Right lobe of liver (tissue), 6 donors: ENCODE data around the gene PTPRN2. TPM values are rescaled to one million over a fixed set of nuclear protein-coding genes. Genes with fewer than 3 reads are reported as not detected.

Experiments used
- ATAC-seq, 4 donors: fragments of 200-7000 bp; cut with Tn5 transposase; one replicate each; pipeline ENCODE4 v1.9.1; 2020; ENCODE audit warnings: mild to moderate bottlenecking in 4 of 4, moderate library complexity in 4 of 4
- DNase-seq, 3 donors: peaks; one replicate each; pipeline ENCODE4 v3.0.0-alpha.2; 2020
- H3K27ac ChIP-seq, 3 donors: fragments of 200-600 bp; one replicate each; pipeline ENCODE4 v1.8.0; 2022
- H3K27me3 ChIP-seq, 2 donors: fragments of 200-600 bp; one replicate each; pipeline ENCODE4 v1.8.0; 2022
- H3K36me3 ChIP-seq, 4 donors: fragments of 200-600 bp; sonication (generic) in 1 of 4; one replicate each; pipeline versions ENCODE4 v1.5.1 to v1.8.0; 2017 to 2022; ENCODE audit warnings: control low read depth in 1 of 4
- H3K4me1 ChIP-seq, 4 donors: fragments of 200-600 bp; sonication (generic) in 1 of 4; one replicate each; pipeline versions ENCODE4 v1.5.1 to v1.8.0; 2017 to 2022; ENCODE audit warnings: control low read depth in 1 of 4
- H3K4me3 ChIP-seq, 3 donors: fragments of 200-600 bp; one replicate each; pipeline ENCODE4 v1.8.0; 2022
- H3K9me3 ChIP-seq, 4 donors: fragments of 200-600 bp; sonication (generic) in 1 of 4; one replicate each; pipeline versions ENCODE4 v1.5.1 to v1.8.0; 2017 to 2022; ENCODE audit warnings: control low read depth in 1 of 4
- POLR2A ChIP-seq: fragments of 450-650 bp; IDR thresholded peaks from one replicate; pipeline ENCODE4 v1.6.1; 2017; ENCODE audit warnings: antibody characterized with exemption, mild to moderate bottlenecking
- WGBS: methylation state at CpG from one replicate; pipeline ENCODE4 v1.1.6; 2018; ENCODE audit warnings: low coverage, low lambda C conversion rate; ENCODE audit not compliant: insufficient coverage; ENCODE audit errors: missing lambda C conversion rate; 5-methylcytosine and 5-hydroxymethylcytosine counted together
- intact Hi-C, 2 donors: fragments of 100-400 bp; cut with DNase I; formaldehyde crosslinking; loops; one replicate each; pipeline versions ENCODE4 v1.11.2 to v1.14.1; 2022
- total RNA-seq, 6 experiments: library from RNA; depleted of rRNA in 2 of 6; stranded (reverse); fragments of >200 nt in 2 of 6; fragmentation: NEBNext Ultra II Directional in 3 of 6; extraction: Animal tissue kit (Norgen Biotek cat#: 25700) in 3 of 6; gene quantifications; one replicate each; pipeline versions ENCODE4 v1.1.0 to v1.2.4, GENCODE V29; 2016 to 2023
- TF ChIP-seq, protein P1 (sequence below), 4 donors: fragments of 200-600 bp in 3 of 4; fragments of 450-650 bp in 1 of 4; IDR thresholded peaks; one replicate each; pipeline versions ENCODE4 v1.5.1 to v1.8.0; 2016 to 2022; ENCODE audit warnings: antibody characterized with exemption in 4 of 4, mild to moderate bottlenecking in 2 of 4
- donor health status: DM: no; HTN: yes; CAD: no.
- donor health status: DM: no; HTN: no; CAD: no.
- donor health status: DM: no; HTN: no; CAD: no.
- donor health status: DM: no; HTN: yes; CAD: no.
- donor health status: DM: no; HTN: yes; CAD: no.

The PTPRN2 gene
- total RNA-seq, 6 experiments from 2014 or later: 0.15 to 0.87 (median 0.67) TPM

DNA sequence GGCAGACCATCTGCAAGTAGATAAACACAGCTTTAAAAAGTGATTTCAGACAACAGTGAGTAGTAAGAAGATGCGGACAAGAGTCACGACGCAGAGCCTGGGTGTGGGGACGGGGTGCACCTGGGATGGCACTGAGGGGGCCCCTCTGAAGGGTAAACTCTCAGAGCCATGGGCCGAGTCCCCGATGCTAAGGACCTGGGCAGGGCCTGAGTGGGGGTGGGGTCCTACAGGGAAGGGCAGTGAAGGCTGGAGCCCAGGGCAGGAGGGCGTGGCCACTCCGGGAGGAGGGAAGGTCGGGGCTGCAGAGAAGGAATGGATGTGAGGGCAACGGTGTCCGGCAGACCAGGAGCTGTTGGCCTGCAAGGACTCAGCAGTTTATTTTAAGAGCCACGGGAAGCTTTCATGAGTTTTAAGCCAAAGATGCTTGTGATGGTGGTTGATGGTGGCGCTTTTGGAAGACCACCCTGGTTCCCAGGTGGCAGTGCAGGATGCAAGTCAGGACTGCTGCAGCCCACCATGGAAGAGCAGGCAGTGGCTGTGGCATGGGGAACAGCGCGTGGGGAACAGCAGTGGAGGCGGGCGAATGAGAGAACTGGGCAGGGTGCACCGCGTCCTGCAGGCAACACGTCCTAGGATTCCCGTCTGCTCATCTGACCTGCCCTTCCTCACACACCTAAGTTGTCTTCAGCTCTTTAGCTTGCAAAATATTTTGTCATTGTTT lies 954.0 kb downstream of the PTPRN2 start:
- no peak for DNase-seq
- 61% methylated on average over 10 of the region's 21 CpGs for WGBS
- no peak overlapping the region for H3K27ac ChIP-seq
- TF ChIP-seq POLR2A: no peak
- TF ChIP-seq, protein P1, sequence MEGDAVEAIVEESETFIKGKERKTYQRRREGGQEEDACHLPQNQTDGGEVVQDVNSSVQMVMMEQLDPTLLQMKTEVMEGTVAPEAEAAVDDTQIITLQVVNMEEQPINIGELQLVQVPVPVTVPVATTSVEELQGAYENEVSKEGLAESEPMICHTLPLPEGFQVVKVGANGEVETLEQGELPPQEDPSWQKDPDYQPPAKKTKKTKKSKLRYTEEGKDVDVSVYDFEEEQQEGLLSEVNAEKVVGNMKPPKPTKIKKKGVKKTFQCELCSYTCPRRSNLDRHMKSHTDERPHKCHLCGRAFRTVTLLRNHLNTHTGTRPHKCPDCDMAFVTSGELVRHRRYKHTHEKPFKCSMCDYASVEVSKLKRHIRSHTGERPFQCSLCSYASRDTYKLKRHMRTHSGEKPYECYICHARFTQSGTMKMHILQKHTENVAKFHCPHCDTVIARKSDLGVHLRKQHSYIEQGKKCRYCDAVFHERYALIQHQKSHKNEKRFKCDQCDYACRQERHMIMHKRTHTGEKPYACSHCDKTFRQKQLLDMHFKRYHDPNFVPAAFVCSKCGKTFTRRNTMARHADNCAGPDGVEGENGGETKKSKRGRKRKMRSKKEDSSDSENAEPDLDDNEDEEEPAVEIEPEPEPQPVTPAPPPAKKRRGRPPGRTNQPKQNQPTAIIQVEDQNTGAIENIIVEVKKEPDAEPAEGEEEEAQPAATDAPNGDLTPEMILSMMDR (IDR thresholded peaks at IDR 0.05): no peak
- no peaks in the 10 kb centered on the region for H3K27me3 ChIP-seq
- H3K9me3 ChIP-seq: no peaks in the 10 kb centered on the region
- no peaks in the 10 kb centered on the region for H3K36me3 ChIP-seq
- intact Hi-C loops: no loop called here
- H3K4me1 ChIP-seq: no peaks in the 10 kb centered on the region
- H3K4me3 ChIP-seq: no peak overlapping the region
- ATAC-seq: peak in 1 of 4 donors; percentile 22

DNA sequence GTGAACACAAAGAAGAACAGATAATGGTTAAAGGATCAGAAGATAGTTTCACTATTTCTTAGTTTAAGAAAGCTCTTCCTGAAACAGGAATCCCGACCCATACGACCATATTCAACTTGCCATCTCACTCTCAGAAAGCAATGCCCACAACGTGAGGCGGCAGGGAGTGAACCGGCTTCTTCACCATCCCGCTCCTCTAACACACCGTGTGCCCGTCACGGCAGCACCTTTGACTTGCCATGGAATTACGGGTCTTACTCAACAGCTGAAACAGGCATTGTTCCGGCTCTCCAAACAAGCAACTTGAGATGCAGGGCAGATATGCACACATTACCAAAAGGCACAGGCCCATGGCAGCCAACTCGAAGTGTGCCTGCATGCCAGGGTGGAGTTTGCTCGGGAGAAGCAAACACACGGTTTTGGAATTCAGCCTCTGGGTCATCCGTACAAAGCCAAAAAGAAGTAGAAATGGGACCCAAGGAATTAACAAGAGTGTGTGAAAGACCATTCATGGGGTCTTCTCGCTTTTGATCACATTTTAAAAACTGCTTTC lies 957.2 kb downstream of the PTPRN2 start:
- 57% methylated on average over 15 of the region's 16 CpGs for WGBS
- TF ChIP-seq, protein P1 (IDR thresholded peaks at IDR 0.05): no peak
- TF ChIP-seq POLR2A: no peak
- intact Hi-C loops: no loop called here
- Histone ChIP-seq H3K27me3 (no peaks in the 10 kb centered on the region), H3K27ac (no peak overlapping the region), H3K9me3 (no peaks in the 10 kb centered on the region), H3K4me3 (no peak overlapping the region), H3K4me1 (no peaks in the 10 kb centered on the region), H3K36me3 (no peaks in the 10 kb centered on the region)
- DNase-seq (no peak), ATAC-seq (no peak)

DNA sequence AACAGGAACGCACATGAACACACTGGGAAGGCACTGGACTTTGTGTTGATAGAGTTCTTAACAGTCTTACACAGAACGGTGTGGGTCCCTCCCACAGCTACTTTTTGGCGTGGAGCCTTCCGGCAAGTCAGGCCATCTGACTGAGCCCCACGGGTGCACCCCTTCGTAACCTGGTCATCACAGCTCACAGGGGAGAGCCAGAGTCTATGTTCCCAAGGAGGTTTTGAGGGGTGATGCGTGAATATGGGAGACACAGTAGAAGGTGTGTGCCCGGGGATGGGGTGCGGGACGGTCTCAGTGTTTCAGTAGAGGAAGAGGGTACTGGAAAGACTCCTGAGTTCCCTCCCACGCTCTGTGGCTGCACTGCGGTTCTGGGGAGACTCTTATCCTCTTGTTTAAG lies 959.2 kb downstream of the PTPRN2 start:
- Histone ChIP-seq H3K4me1 (no peaks in the 10 kb centered on the region), H3K27me3 (no peaks in the 10 kb centered on the region), H3K36me3 (no peaks in the 10 kb centered on the region), H3K9me3 (no peaks in the 10 kb centered on the region), H3K27ac (no peak overlapping the region), H3K4me3 (no peak overlapping the region)
- 56% methylated on average over 5 of the region's 12 CpGs for WGBS
- TF ChIP-seq, protein P1 (IDR thresholded peaks at IDR 0.05): no peak
- no peak for TF ChIP-seq POLR2A
- intact Hi-C loops: no loop called here
- no peak for ATAC-seq
- DNase-seq: peak in 1 of 3 donors; percentile 33

DNA sequence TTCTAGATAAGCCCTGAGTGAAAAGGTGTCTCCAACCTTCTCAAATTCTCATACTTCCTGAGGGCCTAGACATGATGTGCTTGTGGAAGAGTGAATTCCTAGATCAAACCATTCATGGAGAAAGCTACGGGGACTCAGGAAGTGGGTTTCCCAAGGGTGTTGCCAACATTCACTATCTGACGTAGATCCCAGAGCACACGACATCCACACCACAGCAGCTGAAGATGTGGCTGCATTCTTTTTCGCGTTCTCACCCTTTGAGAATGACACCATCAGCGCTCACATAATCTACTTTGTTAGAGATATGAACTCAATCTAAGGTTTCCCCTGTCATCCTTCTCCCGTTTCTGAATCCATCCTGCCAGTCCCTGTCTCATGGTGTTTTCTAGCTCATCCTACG lies 960.0 kb downstream of the PTPRN2 start:
- intact Hi-C loops: no loop called here
- ATAC-seq (no peak), DNase-seq (no peak)
- Histone ChIP-seq H3K36me3 (no peaks in the 10 kb centered on the region), H3K4me3 (no peak overlapping the region), H3K4me1 (no peaks in the 10 kb centered on the region), H3K27me3 (no peaks in the 10 kb centered on the region), H3K27ac (no peak overlapping the region), H3K9me3 (no peaks in the 10 kb centered on the region)
- 76% methylated on average over 7 of the region's 8 CpGs for WGBS
- TF ChIP-seq POLR2A: no peak
- TF ChIP-seq, protein P1 (IDR thresholded peaks at IDR 0.05): no peak
